ENCODE data around the gene STK24. TPM values are rescaled to one million over a fixed set of nuclear protein-coding genes. Genes with fewer than 3 reads are reported as not detected.

STK24 gene
- total RNA-seq, 2 donors from 2014 or later, result 115 to 125 TPM

DNA sequence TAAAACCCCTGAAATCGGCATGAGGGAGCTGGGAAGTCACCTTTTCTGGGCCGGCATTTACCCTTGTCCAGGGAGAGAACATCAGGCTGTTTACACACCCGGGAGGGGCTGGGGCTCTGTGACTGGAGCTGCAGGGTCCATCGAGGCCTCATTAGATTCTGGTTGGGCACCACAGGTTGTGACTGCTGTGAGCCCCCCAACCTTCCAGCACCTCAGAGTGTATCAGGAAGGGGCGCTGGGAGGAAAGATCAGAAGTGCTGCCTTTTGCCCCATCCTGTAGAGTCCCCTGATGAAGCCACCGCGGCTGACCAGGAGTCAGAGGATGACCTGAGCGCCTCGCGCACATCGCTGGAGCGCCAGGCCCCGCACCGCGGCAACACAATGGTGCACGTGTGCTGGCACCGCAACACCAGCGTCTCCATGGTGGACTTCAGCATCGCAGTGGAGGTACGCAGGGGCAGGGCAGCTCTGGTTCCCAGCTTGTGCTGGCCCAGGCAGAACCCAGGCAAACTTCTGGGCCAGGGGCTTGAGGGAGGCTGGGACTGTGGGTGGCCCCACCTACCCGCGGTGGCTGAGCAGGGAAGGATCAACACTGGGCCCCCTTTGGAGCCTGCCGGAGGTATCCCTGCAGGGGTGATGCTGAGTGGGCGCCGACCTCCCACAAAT lies 136.4 kb downstream of the STK24 start:
- H3K4me3 Mint-ChIP-seq, result no peak overlapping the region
- Histone ChIP-seq H3K4me3 (ENCODE audit: low read length) (no peak overlapping the region), H3K27me3 (ENCODE audit: control insufficient read depth, insufficient read depth, low read length, poor library complexity, severe bottlenecking) (no peaks in the 10 kb centered on the region), H3K9me3 (ENCODE audit: control insufficient read depth, low read length) (no peaks in the 10 kb centered on the region), H3K4me1 (ENCODE audit: control insufficient read depth, insufficient read depth, low read length) (no peaks in the 10 kb centered on the region), H3K27ac (ENCODE audit: low read depth, low read length) (no peak overlapping the region), H3K9ac (ENCODE audit: extremely low read depth, low read length, poor library complexity, severe bottlenecking) (no peak overlapping the region), H3K36me3 (ENCODE audit: control insufficient read depth, insufficient read depth, low read length) (peaks cover 83% of the 10 kb centered on the region)
- no peak overlapping the region for H3K27ac Mint-ChIP-seq
- H3K9me3 Mint-ChIP-seq, result no peaks in the 10 kb centered on the region
- H3K36me3 Mint-ChIP-seq (ENCODE audit: low read depth), result peaks cover 68% of the 10 kb centered on the region
- H3K4me1 Mint-ChIP-seq, result peaks cover 3% of the 10 kb centered on the region
- TF ChIP-seq, protein P1, sequence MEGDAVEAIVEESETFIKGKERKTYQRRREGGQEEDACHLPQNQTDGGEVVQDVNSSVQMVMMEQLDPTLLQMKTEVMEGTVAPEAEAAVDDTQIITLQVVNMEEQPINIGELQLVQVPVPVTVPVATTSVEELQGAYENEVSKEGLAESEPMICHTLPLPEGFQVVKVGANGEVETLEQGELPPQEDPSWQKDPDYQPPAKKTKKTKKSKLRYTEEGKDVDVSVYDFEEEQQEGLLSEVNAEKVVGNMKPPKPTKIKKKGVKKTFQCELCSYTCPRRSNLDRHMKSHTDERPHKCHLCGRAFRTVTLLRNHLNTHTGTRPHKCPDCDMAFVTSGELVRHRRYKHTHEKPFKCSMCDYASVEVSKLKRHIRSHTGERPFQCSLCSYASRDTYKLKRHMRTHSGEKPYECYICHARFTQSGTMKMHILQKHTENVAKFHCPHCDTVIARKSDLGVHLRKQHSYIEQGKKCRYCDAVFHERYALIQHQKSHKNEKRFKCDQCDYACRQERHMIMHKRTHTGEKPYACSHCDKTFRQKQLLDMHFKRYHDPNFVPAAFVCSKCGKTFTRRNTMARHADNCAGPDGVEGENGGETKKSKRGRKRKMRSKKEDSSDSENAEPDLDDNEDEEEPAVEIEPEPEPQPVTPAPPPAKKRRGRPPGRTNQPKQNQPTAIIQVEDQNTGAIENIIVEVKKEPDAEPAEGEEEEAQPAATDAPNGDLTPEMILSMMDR (conservative IDR thresholded peaks at IDR 0.05), result no peak
- DNase-seq, result no peak
- no peaks in the 10 kb centered on the region for H3K27me3 Mint-ChIP-seq (ENCODE audit: insufficient read depth)
- 95% methylated on average over 25 of the region's 25 CpGs for whole genome bisulfite sequencing, 2 experiments (ENCODE audit: insufficient coverage in 1 of 2, insufficient read length in 1 of 2)

DNA sequence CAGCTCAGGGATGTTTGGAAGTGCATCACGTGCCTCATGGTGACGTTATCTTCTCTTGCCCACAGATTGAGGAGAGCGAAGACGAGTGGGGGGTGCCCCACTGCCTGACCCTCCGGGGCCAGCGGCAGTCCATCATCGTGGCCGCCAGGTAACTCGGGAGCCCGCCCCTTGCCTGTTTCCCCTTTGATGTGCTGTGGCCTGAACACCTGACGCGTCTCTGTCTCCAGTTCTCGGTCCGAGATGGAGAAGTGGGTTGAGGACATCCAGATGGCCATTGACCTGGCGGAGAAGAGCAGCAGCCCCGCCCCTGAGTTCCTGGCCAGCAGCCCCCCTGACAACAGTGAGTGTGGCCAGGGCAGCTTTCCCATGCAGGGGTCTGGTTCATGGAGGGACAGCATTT lies 137.0 kb downstream of the STK24 start:
- DNase-seq, result no peak
- peaks cover 1% of the 10 kb centered on the region for H3K4me1 Mint-ChIP-seq
- no peak overlapping the region for H3K9ac ChIP-seq (ENCODE audit: extremely low read depth, low read length, poor library complexity, severe bottlenecking)
- peaks cover 71% of the 10 kb centered on the region for H3K36me3 Mint-ChIP-seq (ENCODE audit: low read depth)
- peaks cover 83% of the 10 kb centered on the region for H3K36me3 ChIP-seq (ENCODE audit: control insufficient read depth, insufficient read depth, low read length)
- no peaks in the 10 kb centered on the region for H3K9me3 ChIP-seq (ENCODE audit: control insufficient read depth, low read length)
- H3K27me3 ChIP-seq (ENCODE audit: control insufficient read depth, insufficient read depth, low read length, poor library complexity, severe bottlenecking), result no peaks in the 10 kb centered on the region
- H3K27ac ChIP-seq (ENCODE audit: low read depth, low read length), result no peak overlapping the region
- no peaks in the 10 kb centered on the region for H3K4me1 ChIP-seq (ENCODE audit: control insufficient read depth, insufficient read depth, low read length)
- no peak overlapping the region for H3K27ac Mint-ChIP-seq
- H3K4me3 Mint-ChIP-seq, result no peak overlapping the region
- no peak overlapping the region for H3K4me3 ChIP-seq (ENCODE audit: low read length)
- 95 to 96% methylated on average over 12 to 16 of the region's 16 CpGs for WGBS, 2 experiments (ENCODE audit: insufficient coverage in 1 of 2, insufficient read length in 1 of 2)
- H3K27me3 Mint-ChIP-seq (ENCODE audit: insufficient read depth), result no peaks in the 10 kb centered on the region
- no peaks in the 10 kb centered on the region for H3K9me3 Mint-ChIP-seq
- TF ChIP-seq, protein P1 (conservative IDR thresholded peaks at IDR 0.05), result no peak

DNA sequence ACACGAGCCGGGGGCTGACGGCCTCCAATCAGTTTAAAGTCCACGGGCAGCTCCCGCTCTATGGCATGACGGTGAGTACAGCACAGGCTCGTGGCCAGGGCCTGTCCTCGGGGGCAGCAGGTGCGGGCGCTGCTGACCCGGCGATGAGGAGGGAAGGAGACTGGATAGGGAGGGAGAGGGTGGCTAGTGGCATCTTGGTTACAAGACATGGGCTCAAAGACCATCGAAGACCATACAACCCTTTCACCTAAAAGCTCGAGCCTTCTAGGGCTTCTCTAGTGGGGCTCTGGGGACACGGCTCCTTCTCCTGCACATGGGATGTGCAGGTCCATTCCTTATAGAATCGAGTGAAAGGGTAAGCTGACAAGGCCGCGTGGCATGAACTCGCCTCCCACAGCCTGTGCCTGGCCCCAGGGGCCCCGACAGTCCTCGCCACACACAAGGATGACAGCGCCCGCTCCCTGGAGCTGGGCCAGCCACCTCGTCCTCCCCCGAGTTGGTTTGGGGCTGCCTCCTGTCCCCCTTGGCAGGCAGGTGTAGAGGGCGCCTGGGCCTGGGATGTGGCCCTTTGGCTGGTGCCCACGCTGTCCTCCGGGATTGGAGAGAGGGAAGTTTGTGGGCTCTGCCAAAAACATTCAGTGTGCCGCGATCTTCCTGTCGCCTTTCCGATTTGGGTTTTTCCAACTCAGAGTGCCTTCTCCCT lies 137.6 kb downstream of the STK24 start:
- Mint-ChIP-seq H3K9me3 (no peaks in the 10 kb centered on the region), H3K4me3 (no peak overlapping the region), H3K27ac (no peak overlapping the region), H3K4me1 (no peaks in the 10 kb centered on the region), H3K27me3 (ENCODE audit: insufficient read depth) (no peaks in the 10 kb centered on the region), H3K36me3 (ENCODE audit: low read depth) (peaks cover 71% of the 10 kb centered on the region)
- Histone ChIP-seq H3K4me1 (ENCODE audit: control insufficient read depth, insufficient read depth, low read length) (no peaks in the 10 kb centered on the region), H3K27ac (ENCODE audit: low read depth, low read length) (no peak overlapping the region), H3K9me3 (ENCODE audit: control insufficient read depth, low read length) (no peaks in the 10 kb centered on the region), H3K27me3 (ENCODE audit: control insufficient read depth, insufficient read depth, low read length, poor library complexity, severe bottlenecking) (no peaks in the 10 kb centered on the region), H3K36me3 (ENCODE audit: control insufficient read depth, insufficient read depth, low read length) (peaks cover 83% of the 10 kb centered on the region), H3K9ac (ENCODE audit: extremely low read depth, low read length, poor library complexity, severe bottlenecking) (no peak overlapping the region), H3K4me3 (ENCODE audit: low read length) (no peak overlapping the region)
- TF ChIP-seq, protein P1 (conservative IDR thresholded peaks at IDR 0.05), result no peak
- DNase-seq, result no peak
- WGBS, 2 experiments (ENCODE audit: insufficient coverage in 1 of 2, insufficient read length in 1 of 2), result 94 to 96% methylated on average over 17 to 32 of the region's 32 CpGs

Data from endodermal cell (in vitro differentiated cells).